HL-60 (cell line): ENCODE measurements around the gene TBC1D4.

Experiments
- DNase-seq, 2 experiments: peaks; one replicate each; pipeline ENCODE4 v3.0.0-alpha.2; 2010 to 2020; ENCODE audit warnings: low read depth in 1 of 2, low spot score in 1 of 2
- H3K27ac ChIP-seq: fragments of 250-450 bp; sonication (Bioruptor Pico); replicated peaks from 2 replicates; pipeline ENCODE4 v1.5.1; 2020; ENCODE audit warnings: mild to moderate bottlenecking, moderate library complexity
- H3K27me3 ChIP-seq: fragments of 250-450 bp; sonication (Bioruptor Pico); 2 replicates; pipeline ENCODE4 v1.5.1; 2021; ENCODE audit warnings: mild to moderate bottlenecking, moderate library complexity; ENCODE audit not compliant: insufficient read depth, poor library complexity, severe bottlenecking
- H3K4me3 ChIP-seq: replicated peaks from 2 replicates; pipeline ENCODE4 v1.5.1; 2011; ENCODE audit warnings: mild to moderate bottlenecking, control low read depth, low read length; ENCODE audit not compliant: insufficient read depth
- GABPA ChIP-seq: IDR thresholded peaks from 2 replicates; pipeline ENCODE4 v1.6.1; 2012; ENCODE audit warnings: low read depth
- POLR2AphosphoS5 ChIP-seq: IDR thresholded peaks from 2 replicates; pipeline ENCODE4 v1.6.1; 2012; ENCODE audit warnings: low read depth
- SPI1 ChIP-seq: IDR thresholded peaks from 2 replicates; pipeline ENCODE4 v1.6.1; 2012; ENCODE audit warnings: low read depth, mild to moderate bottlenecking, borderline replicate concordance
- TF ChIP-seq, protein P1 (sequence below): IDR thresholded peaks from one replicate; pipeline ENCODE4 v1.5.1; 2011; ENCODE audit warnings: low read length, control low read depth, inconsistent platforms; ENCODE audit not compliant: insufficient read depth
- TF ChIP-seq, protein P2 (sequence below): IDR thresholded peaks from 2 replicates; pipeline ENCODE4 v1.6.1; 2012; ENCODE audit warnings: low read depth; ENCODE audit not compliant: insufficient replicate concordance

The TBC1D4 gene

DNA sequence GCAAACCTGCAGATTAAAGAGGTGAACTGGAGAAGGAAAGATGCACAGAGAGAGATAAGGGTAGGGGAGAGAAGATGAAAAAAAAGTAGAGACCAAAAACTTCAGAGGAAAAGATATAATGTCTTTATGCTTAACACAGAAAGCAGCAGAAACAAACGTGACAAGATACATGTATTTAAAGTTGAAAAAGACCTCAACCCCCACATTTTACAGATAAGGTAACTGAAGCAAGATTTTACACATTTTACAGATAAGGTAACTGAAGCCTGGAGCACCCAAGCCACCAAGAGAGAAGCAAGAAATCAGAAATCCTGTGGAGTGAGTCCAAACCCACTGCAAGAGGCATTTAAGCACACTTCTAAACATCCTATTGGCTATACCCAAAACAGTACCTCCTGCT, 185.3 kb downstream of the TBC1D4 start:
- DNase-seq, result no peak
- H3K4me3 ChIP-seq, result no peak overlapping the region
- no peaks in the 10 kb centered on the region for H3K27me3 ChIP-seq

DNA sequence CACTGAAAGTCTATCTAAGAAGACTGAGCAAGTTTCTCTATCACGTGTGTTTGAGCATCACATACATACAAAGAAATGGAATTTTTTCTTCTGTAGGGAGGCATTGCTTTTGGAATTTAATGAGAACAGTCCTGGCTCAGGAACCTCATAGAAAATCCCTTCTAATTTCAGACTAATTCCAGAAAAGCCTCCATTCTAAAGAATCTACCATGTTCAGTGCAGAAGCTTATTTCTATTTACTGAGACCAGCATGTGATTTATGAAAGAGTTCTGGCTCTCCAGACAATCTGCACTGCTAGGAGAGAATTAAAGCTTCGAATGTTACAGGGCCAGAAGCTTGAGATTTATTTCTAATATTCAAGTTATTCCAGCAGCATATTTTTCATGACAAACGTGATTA, 186.8 kb downstream of the TBC1D4 start:
- TF ChIP-seq, protein P1, sequence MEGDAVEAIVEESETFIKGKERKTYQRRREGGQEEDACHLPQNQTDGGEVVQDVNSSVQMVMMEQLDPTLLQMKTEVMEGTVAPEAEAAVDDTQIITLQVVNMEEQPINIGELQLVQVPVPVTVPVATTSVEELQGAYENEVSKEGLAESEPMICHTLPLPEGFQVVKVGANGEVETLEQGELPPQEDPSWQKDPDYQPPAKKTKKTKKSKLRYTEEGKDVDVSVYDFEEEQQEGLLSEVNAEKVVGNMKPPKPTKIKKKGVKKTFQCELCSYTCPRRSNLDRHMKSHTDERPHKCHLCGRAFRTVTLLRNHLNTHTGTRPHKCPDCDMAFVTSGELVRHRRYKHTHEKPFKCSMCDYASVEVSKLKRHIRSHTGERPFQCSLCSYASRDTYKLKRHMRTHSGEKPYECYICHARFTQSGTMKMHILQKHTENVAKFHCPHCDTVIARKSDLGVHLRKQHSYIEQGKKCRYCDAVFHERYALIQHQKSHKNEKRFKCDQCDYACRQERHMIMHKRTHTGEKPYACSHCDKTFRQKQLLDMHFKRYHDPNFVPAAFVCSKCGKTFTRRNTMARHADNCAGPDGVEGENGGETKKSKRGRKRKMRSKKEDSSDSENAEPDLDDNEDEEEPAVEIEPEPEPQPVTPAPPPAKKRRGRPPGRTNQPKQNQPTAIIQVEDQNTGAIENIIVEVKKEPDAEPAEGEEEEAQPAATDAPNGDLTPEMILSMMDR, result no peak
- TF ChIP-seq, protein P2, sequence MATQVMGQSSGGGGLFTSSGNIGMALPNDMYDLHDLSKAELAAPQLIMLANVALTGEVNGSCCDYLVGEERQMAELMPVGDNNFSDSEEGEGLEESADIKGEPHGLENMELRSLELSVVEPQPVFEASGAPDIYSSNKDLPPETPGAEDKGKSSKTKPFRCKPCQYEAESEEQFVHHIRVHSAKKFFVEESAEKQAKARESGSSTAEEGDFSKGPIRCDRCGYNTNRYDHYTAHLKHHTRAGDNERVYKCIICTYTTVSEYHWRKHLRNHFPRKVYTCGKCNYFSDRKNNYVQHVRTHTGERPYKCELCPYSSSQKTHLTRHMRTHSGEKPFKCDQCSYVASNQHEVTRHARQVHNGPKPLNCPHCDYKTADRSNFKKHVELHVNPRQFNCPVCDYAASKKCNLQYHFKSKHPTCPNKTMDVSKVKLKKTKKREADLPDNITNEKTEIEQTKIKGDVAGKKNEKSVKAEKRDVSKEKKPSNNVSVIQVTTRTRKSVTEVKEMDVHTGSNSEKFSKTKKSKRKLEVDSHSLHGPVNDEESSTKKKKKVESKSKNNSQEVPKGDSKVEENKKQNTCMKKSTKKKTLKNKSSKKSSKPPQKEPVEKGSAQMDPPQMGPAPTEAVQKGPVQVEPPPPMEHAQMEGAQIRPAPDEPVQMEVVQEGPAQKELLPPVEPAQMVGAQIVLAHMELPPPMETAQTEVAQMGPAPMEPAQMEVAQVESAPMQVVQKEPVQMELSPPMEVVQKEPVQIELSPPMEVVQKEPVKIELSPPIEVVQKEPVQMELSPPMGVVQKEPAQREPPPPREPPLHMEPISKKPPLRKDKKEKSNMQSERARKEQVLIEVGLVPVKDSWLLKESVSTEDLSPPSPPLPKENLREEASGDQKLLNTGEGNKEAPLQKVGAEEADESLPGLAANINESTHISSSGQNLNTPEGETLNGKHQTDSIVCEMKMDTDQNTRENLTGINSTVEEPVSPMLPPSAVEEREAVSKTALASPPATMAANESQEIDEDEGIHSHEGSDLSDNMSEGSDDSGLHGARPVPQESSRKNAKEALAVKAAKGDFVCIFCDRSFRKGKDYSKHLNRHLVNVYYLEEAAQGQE, result no peak
- TF ChIP-seq POLR2AphosphoS5 (no peak), SPI1 (no peak), GABPA (no peak)
- no peak overlapping the region for H3K27ac ChIP-seq

More for the DNA sequence above, 185.3 kb downstream of the TBC1D4 start:
- TF ChIP-seq, protein P1, result no peak
- no peak for TF ChIP-seq POLR2AphosphoS5
- TF ChIP-seq, protein P2, result no peak
- no peak for TF ChIP-seq GABPA
- TF ChIP-seq SPI1, result no peak
- H3K27ac ChIP-seq, result no peak overlapping the region

DNA sequence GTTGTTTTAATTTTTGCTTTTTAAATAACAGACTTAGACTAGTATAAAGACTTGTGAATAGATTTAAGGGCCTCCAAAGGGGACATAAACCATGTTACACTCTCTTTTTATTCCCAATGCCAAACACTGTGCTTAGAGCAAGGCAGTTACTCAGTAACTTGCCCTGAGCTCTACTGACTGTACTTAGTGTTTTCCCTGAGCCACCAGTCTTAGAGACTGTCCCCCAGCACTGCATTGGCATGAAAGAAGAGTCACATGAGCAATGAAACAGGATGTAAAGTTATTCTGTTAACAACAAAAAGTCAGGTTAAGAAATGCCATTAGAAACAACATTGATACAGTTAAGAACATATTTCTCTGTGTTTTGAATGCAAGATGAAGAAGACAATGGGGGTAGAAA, 187.9 kb downstream of the TBC1D4 start:
- no peak for DNase-seq
- Histone ChIP-seq H3K4me3 (no peak overlapping the region), H3K27me3 (no peaks in the 10 kb centered on the region), H3K27ac (no peak overlapping the region)
- TF ChIP-seq, protein P2, result no peak

More for the DNA sequence above, 186.8 kb downstream of the TBC1D4 start:
- H3K4me3 ChIP-seq, result no peak overlapping the region
- H3K27me3 ChIP-seq, result no peaks in the 10 kb centered on the region
- no peak for DNase-seq

DNA sequence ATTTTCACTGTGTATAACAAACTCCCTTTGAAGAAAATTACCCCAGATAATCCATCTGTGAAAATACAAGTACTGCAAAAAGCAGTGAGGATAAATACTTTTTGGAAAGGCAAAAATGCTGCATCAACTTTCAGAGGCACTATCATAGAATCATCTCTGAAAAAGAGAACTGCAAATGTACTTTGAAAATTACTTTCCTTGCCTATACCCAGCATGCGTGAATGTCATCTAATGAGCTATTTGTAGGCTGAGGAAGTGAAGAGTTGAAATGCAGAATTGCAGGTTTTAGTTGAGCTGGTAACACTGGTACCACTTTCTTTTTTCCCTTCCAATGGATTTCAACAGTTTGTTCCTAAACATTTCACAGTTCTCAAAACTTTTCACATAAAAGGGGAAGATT, 196.7 kb downstream of the TBC1D4 start:
- DNase-seq, result no peak
- no peaks in the 10 kb centered on the region for H3K27me3 ChIP-seq
- H3K27ac ChIP-seq, result no peak overlapping the region
- H3K4me3 ChIP-seq, result no peak overlapping the region
- TF ChIP-seq SPI1 (no peak), GABPA (no peak), POLR2AphosphoS5 (no peak)
- TF ChIP-seq, protein P2, result no peak
- TF ChIP-seq, protein P1, result no peak
